Measurements from ENCODE around the gene RPTOR. TPM values are rescaled to one million over a fixed set of nuclear protein-coding genes. Genes with fewer than 3 reads are reported as not detected.

Gene RPTOR
- polyA plus RNA-seq, 5 donors: 13.5 to 23.7 (median 15.7) TPM

DNA sequence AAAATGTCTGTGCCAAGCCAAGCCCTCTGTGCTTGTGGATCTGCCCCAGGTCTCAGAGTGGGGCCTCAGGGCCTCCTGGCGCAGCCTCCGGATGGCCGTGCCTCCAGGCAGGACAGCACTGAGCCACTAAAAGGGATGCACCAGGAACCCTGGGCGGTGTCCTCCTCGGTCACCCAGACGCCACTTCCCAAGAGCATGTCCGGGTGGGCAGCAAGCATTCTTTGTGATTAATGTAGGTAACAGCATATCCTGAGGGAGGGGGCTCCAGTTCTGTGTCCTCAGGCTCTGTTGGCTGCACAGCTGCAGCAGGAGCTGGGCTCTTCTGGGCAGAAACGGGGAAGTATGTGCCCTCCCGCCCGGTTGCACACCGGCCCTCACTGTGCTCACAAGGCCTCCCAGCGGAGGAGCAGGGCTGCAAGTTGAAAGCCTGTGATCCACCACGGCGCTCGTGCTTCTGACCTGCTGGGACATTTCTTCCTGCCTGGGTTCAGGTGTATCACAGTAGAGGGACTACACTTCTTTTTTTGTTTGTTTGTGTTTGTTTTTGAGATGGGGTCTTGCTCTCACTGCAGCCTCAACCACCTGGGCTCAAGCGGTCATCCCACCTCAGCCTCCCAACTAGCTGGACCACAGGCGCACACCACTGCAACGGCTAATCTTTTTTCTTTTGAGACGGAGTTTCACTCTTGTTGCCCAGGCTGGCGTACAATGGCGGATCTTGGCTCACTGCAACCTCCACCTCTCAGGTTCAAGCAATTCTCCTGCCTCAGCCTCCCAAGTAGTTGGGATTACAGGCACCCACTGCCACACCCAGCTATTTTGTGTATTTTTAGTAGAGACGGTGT, 409.1 kb downstream of the RPTOR start:
- no peak for DNase-seq

GRCh38 chr17:80955078-80955477, 410.4 kb downstream of the RPTOR start:
- no peak for DNase-seq

- no peak for DNase-seq
These were observed 411.1 kb downstream of the RPTOR start for GRCh38 chr17:80955671-80956280.

GRCh38 chr17:80956321-80957190, 411.9 kb downstream of the RPTOR start:
- DNase-seq: no peak

DNA sequence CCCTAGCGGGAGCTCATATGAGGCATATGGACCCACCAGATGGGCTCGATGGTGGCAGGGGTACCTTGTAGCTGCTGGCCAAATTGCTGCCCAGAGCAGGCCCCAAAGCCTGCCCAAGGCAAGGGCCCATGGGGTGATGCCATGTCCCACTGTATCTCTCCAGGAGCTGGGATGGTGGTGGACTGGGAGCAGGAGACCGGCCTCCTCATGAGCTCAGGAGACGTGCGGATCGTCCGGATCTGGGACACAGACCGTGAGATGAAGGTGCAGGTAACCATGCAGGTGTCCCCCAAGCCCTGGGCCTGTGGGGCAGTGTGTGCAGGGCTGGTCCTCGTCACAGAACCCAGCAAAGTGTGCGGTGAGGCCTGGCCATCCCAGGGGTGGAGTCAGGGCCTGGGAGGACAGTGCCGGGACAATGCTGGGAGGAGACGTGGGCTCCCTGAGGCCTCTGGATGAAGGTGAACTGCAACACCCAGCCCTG, 412.9 kb downstream of the RPTOR start:
- no peak for DNase-seq

DNA sequence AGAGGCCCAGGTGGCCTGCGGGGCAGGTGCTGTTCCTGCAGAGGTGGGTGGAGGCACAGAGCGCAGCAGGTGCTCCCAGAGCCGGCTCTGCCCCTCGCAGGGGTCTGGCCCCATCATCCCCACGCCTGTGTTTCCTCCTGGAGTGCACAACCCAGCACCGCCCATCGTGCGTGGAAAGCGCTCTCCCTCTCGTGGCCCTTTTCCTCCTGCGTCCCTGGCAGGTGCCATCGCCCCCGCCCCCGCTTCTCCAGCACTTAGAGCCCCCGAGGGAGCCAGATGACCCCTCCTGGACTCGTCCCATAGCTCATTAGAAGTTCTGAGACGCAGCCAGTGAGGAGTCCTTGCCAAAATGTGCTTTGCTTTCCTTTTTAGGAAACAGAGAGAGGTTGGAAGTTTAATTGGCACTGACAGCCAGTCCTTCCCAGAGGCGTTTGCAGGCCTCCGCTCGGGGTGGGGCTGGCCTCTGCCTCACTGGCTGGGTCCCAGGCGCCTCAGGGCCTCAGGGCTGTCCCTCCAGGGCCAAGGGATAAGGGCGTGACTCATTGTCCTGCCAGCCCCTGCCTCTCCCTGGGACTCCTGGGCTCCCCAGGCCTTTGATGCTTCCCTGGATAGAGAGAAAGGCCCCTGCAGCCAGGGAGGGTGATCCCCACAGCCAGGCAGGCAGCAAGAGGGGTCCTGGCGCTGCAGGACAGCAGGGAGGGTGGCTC, 414.8 kb downstream of the RPTOR start:
- peak; percentile 85 to 86 for DNase-seq

DNA sequence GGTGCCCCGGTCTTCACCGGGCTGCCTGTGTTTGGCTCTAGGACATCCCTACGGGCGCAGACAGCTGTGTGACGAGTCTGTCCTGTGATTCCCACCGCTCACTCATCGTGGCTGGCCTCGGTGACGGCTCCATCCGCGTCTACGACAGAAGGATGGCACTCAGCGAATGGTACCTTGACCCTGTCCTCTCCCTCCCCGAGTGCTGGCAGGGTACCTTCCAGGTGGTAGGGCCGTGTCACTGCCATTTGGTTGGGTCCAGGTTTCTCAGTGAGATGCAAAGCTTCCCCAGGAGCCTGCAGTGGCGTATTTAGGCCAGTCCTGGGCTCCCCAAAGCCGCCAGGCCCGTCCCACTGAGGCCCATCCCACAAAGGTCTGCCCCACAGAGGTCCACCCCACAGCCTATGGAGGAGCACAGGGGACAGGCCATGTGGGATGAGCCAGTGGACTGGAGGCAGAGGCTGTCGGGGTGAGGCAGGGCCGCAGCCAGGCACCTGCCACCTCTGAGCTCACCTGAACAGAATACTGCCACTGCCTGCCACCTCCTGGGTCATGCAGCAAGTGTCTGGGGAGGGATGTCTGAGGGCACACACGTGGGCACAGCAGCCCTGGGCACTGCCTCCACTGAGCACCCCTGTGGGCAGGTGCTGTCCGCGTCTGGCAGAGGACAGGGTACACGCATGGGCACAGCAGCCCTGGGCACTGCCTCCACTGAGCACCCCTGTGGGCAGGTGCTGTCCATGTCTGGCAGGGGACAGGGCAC, 415.6 kb downstream of the RPTOR start:
- no peak for DNase-seq

- no peak for DNase-seq
These were observed 416.3 kb downstream of the RPTOR start for GRCh38 chr17:80960797-80961452.

- DNase-seq: no peak
These were observed 417.1 kb downstream of the RPTOR start for GRCh38 chr17:80961541-80962330.

DNA sequence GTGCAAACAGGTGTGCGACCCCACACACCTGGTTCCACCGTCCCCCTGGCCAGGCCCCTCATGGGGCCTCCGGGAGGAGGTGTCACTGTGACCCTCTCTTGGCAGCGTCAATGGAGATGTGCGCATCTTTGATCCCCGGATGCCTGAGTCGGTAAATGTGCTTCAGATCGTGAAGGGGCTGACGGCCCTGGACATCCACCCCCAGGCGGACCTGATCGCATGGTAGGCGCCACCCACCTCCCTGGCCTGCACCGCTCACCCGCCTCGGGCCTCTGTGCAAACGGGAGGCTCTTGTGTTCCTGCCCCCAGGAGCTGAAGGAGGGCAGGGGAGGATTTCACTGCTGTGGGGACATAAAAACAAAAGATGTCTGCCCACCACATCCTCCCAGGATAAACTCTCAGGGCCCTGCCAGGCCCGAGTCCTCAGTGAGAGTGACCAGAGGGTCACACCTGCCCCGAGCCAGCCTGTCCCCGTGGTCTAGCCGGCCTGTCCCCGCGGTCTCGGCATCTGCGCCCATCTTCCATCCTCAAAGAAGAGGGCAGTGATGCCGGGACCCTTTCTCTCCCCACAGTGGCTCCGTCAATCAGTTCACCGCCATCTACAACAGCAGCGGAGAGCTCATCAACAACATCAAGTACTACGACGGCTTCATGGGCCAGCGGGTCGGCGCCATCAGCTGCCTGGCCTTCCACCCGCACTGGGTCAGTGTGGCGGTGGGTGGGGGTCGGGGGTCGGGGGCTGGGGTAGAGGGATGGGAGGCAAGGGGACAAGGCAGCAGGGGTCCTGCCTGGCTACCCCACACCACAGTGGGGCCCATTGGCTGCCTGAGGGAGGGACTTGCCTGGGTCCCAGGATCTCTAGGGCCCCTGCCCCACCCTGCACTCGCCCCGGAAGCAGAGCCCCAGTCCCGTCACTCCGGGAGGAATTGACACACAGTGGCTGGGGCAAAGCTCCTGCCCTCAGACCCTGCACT, 418.0 kb downstream of the RPTOR start:
- DNase-seq: no peak

GRCh38 chr17:80963812-80964543, 419.3 kb downstream of the RPTOR start:
- DNase-seq: no peak

GRCh38 chr17:80964544-80964856, 419.9 kb downstream of the RPTOR start:
- no peak for DNase-seq

DNA sequence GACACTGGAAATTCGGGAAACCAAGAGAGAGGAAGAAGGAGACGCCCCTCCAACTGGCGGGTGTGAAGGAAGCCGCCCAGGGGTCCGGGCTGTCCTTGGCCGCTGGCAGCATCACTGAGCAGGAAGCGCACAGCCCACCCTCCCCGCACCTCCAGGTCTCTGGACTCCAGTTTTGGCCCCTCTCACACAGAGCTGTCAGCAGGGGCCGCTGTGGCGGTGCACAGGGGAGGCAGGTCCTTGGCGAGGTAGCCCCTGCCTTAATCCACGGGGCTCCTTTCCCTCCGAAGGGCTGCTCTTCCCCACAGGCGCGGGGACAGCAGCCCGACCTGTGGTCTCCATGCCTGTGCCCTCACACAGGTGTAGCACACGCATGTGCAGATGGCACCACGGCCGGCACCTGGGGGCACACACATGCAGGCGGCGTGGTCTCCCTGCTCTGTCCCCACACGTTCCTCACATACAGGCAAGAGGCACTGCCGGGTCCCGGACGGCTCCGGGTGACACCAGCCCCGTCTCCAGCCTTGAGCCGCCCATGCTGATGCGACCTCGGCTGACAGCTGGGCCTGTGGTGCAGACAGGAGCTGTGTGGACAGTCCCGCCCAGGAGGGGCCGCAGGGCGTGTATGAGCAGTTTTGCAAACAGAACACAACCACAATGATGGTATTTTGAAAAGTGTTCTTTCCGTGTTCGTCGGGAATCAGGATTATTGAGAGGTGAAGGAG, 420.4 kb downstream of the RPTOR start:
- no peak for DNase-seq

DNA sequence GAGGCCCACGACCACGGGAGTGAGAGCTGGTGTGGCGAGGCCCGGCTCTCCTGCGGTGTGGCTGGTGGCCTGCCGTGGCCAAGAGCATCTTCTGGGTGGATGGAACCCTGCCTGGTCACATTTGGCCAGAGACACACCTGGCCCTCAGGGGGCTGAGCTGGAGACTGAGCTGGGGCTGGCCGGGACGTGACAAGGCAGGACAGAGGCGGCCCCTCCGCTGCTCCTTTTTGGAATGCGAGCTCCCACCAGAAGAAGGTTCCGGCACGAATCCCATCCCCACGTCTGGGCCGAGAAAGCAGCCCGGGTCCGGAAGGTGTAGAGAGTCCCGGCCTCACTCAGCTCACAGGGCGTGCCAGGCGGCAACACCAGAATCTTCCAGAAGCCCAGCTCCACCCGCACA, 421.0 kb downstream of the RPTOR start:
- DNase-seq: no peak

DNA sequence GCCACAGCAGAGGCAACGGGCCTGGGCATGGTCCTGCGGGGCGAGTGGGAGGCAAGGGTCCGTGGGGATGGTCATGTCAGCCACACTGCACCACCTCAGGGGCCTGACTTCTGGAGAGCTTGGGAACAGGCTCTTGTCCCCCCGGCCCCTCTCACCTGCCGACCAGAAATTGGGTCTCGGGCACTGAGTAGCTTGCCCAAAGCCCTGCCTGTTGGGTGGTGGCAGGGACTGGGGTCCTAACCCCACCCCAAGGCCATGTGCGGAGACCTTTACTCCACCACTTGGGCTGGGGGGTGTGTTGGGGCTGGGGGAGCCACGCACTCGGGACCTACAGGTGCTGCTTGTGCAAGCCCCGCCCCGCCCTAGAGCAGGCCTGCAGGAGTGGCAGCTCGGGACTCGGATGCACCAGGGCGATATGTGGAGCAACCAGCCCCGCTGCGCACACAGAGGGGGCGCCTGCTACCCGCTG, 422.8 kb downstream of the RPTOR start:
- DNase-seq: no peak

DNA sequence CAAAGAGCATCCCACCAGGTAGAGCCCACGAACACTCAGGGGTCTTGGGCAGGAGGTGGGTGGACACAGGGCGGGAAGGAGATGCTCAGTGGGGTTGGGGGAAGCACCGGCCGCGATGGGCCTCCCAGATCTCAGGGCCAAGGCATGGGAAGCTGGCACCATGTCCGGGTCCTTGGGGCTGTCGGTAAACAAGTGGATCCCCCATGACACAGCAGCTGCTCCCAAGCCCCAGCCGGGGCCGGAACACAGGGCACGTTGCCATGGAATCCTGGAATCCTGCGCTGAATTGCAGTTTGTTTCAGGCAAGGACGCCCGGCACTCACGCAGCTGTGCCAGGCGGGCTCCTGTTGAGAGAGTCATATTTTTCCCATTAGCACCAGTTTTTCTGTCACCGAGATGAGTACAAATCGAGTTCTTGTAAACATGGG, 424.0 kb downstream of the RPTOR start:
- DNase-seq: no peak
